HG03439 (cell line): ENCODE results near the gene DYNLRB2.

ENCODE experiments used
- ATAC-seq: cut with Tn5 transposase; IDR thresholded peaks from one replicate; pipeline ENCODE4 v1.9.1; 2021; ENCODE audit warnings: mild to moderate bottlenecking, moderate library complexity; ENCODE audit not compliant: unreplicated experiment

DYNLRB2 gene

DNA sequence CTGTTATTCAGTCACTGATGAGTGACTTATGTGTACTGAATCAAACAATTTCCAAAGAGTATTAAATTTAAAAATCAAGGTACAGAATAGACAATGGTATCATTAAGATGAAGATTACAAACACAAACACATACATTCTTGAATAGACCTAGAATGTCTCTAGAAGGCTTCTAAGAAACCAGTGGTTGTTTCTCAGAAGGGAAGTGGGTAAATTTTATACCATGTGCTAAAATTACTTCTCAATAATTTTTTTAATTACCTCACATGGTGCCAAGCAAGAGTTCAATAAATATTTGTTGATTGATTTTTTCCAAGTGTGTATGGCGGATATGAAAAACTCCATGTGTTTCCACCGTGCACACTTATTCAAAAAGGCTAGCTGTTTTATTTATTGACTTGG is 6.4 kb downstream of the DYNLRB2 start:
- no peak for ATAC-seq

DNA sequence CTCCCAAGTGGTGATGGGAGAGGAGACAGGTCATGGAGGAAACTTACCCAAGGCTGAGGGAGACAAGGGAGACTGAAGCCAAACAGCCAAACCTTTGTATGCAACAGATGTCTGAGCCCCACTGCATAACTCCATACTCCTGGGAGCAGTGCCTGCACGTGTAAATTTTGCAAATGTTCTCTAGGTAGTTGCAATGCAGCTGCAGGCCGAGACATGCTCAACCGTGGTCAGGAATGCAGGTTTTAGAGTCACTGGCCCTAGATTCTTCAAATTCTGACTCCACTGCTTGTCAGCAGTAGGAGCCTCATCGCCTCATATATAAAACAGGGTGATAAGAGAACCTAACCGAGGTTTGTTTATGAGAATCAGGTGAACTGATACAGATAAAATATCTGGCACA is 11.5 kb downstream of the DYNLRB2 start:
- no peak for ATAC-seq

DNA sequence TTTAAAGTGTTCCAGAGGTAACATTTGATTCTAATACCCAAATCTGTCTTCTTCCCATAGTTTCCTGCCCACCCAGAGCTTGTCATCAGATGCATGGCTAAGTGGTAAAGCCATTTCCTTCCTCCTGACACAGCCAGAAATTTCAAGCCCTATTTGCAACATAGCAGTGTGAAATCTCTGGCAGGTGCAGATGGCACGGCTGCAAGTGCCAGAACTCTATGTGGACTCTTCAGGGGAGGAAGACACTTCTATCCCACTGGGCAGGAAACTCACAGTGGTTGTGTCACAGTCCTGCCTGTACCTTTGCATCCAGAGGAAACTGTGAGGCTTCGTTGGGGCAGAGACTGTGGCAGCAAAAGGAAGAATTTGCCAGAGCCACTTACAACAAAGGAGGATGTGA is 13.2 kb downstream of the DYNLRB2 start:
- ATAC-seq: no peak

DNA sequence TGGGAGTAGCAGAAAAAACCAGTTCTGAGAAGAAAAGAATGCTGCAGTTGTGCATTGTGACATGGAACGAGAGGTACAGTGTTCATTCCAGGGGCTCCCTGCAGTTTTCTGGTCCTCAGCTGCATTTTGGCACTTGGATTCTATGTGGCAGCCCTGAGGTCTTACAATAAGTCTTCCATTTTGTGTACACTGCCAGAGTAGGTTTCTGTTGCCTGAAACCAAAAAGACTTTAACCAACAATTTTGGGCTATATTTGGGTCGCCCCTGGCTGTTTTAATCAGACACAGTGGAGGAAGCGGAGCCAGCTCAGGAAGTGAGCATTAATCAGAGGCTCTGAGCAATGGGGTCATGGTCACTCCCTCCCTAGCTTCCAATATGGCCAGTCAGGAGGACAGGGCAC is 15.7 kb downstream of the DYNLRB2 start:
- no peak for ATAC-seq

DNA sequence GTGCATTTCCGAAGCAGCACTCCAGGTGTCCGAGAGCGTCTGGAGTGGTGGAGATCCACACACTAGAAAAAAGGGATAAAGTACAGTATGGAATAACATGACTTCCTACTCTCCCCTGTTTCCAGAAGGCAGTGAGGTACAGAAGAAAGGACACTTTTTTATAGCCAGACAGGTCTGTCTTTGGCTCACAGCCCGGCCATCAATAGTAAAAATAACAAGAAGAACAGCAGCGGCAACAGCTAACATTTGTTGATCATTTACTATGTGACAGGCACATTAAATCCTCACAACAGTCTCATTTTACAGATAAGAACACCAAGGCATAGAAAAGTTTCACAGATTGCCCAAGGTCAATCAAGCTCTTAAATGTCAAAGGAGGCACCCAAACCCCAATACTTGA is 16.2 kb downstream of the DYNLRB2 start:
- ATAC-seq: no peak

DNA sequence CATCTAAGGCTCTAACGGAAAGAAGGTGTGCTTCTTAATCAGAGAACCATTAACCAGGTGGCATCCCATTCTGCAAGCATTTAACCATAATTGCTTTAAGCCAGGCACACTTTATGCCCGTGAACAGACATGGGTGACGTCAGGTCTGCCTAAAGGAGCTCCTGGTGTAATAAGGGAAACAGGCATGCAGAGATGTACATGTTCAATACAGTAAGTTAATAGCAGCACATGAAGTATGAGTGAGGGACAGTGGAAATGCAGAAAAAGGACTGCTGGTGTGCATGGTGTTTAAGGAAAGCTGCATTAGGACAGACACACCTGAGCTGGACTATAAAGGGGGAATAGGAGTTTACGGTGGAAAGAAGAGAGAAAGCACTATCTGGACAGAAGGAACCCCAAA is 18.6 kb downstream of the DYNLRB2 start:
- no peak for ATAC-seq

DNA sequence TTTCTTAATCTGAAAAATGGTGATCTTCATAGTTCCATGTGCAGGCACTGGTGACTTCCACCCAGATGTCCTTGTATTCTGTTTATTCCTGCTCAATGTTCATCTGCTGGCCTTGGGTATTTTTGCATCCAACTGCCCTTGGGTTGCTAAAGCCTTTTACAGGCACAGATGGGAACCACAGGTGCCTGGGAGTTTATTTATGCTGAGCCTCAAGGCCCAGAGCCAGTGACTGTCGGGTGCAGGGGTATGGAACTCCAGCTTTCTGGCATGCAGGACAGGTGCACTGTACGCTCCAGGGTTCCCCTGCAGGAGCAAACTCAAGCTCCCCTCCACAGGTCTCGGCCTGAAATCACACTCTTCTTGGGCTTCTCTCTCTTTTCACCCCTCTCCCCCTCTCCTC is 22.3 kb downstream of the DYNLRB2 start:
- ATAC-seq: no peak

DNA sequence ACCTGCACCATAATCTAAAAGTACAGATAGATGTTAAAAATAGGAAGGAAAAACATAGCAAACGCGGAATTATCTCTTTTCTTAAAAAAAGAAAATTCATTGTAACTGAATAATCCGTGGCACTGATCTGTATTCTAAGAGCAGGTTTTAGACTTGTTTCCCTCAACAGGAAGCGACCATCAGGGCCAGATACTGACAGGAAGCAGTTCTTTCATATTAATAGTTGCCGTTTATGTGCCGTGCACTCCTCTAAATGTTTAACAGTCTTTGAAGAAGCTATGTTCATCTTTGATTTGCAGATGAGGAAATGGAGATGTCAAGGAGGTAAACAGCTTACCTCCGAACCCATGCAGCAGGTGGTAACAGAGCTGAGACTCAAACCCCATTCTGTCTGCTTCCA is 23.6 kb downstream of the DYNLRB2 start:
- ATAC-seq: no peak

DNA sequence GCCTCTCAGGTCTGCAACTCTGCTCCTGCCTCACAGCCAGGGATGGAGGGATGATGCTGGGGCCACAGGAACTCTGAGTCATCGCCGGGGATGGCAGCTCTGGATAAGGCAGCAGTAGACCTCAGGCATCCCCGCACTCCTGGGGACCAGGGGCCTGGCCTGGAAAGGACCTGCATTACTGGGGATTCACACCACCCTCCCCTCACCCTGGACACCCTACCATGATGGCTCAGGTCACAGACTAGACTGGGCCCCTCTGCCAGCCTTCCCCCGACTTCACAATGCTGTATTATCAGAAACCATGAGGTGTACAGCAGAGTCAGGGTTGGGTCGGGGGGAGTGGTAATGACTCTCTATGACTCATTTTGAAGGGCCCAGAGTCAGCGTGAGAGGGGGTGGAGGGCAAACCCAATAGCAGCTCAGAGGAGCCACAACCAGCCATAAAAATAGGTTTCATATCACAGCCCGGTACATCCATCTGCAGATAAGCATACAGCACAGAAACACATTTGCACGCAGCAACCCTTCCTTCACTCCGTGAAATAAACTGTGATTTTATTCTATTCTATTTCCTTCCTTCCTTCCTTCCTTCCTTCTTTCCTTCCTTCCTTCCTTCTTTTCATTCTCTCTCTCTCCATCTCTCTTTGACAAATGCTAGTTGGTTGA is 28.8 kb downstream of the DYNLRB2 start:
- no peak for ATAC-seq

DNA sequence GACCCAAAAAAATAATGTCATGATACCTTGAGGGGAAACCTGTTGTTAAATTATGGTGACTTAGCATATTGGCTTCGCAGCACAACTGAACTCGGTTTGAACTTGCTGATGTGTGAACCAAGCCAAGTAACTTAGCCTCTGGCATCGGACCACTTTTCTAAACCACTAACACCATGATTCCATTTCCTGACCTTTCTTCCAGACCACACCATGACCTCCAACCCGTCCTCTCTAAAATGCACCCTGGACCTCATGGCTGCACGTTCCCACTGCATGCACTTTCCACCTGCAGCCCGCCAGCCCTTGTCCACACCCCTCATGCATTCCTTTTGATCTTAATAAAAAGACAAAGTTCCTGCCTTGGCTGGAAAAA is 29.3 kb downstream of the DYNLRB2 start:
- ATAC-seq: no peak

DNA sequence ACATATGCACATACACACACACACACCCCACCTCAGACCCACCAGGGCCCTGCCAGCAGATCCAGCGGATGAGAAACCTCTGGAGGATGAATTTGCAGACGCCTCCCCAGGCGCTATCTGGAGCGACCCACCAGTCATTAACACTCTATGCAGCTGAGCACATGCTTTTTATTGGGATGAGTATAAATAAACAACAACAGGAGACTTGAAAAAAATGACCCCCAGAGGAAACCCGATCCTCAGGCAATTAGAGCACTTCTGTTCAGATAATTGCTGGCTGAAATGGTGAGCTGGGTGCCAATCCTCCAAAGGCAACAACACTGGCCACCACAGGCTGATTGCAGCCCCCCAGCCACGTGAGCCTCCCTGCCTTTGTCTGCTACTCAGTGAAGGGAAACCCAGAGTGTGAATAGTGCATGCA is 32.9 kb downstream of the DYNLRB2 start:
- no peak for ATAC-seq

DNA sequence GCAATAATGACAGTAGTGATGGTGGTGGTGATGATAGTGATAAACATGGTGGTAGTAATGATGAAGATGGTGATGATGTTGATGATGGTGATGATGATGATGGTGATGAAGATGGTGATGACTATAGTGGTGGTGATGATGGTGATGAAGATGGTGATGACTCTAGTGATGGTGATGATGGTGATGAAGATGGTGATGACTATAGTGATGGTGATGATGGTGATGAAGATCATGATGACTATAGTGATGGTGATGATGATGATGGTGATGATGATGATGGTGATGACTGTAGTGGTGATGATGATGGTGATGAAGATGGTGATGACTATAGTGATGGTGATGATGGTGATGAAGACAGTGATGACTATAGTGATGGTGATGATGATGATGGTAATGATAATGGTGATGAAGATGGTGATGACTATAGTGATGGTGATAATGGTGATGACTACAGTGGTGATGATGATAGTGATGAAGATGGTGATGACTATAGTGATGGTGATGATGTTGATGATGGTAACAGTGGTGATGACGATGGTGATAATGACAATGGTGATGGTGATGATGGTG is 35.6 kb downstream of the DYNLRB2 start:
- ATAC-seq: no peak

DNA sequence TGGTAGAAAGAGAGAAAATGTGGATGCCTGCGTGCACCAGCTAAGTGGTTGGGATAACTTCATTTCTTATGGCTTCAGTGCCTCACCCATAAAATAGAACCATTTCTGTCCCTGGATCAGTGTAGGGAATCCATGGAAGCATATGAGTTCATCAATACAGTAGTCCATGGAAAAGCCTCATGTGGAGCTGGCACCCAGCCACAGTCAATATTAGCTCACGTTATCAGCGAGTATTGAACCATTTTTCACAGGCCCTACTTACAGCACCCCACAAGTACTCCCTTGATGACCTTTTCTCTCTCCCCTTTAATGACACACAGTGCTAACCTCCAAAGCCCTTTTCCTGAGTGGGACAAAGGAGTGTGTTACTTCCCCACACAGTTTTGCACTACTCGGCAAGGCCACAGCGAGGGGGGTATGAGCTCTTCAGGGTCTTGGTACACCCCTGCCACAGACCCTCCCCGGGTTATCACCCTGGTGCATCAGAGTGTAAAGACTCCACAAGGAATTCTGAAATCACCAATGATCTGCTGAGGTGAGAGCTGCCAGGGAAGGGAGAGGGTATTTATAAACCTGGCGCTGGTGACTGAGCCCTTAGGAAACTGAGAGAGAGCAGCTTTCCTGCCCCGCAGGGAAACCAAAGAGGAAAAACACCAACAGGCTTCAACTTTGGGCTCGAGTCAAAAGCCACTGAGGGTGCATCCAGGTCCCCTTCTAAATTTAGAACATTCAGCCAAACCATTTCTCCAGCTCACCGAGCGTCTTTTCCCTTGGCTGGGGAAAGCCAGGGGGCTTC is 36.9 kb downstream of the DYNLRB2 start:
- no peak for ATAC-seq

DNA sequence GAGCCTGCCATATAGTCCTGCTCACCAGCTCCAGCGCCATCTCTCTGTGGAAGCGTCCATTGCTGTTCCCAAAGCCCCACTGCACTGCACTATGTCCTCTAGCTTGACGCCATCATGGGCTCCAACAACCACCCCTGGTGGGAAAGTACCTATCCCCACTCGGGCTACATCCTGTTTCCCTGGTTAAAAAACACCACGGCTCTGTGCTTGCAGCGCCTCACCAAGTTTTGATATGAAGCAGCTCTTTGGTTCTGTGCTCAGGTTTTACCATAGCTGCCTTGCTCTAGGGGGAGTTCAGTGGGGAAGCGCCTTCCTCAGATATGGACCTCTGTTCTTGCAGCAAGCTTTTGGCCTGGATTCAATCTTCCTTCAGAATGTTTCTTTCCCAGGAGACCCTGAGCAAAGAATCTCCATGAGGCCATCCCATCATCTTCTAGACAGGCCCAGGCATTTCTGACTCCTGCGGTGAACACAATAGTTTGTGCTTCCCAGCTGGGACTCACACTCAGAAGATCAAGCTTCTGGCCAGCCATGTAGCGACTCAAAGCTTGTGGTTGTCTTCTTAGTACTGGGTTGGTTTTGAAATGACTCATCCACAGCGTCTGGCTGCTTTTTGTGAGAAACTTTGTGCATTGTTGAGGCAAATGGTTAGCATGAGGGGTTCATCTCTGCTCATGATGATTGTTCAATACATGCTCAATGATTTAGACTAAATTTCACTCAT is 39.5 kb downstream of the DYNLRB2 start:
- ATAC-seq: peak; percentile 84

DNA sequence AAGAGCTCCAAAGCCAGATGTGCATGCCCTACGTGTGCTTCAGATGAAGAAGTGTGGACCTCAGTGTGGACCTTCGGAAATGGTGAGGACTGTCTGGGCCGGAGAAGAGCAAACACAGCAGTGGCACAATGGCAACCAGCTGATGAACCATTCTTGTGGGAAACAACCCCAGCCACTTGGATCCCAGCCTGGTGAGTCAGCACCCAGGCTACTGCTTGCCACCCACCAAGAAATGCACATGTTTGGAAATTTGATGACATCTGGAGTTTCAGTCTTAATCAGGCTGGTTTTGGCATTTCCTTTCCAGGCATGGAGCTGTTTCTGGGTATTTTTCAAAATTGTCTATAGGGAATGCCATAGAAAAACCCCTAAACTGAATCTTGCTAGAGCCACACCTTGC is 42.7 kb downstream of the DYNLRB2 start:
- ATAC-seq: no peak

DNA sequence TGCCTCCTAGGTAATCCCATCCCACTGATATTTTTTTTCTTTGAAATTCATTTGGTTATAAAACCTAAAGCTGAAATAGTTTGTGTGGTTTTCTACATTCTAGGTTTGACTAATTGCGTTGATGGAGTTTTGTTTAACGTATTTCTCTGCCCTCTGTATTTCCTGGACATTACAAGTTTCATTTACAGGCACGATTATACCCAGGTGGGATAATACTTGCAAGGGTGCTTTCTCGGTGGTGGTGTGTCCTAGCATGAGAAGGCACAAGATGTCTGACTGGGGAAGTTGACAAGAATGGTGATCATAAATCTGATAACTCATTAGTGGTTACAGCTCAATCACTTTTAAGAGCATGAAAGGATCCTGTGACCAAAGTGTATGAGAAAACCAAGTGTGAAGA is 45.0 kb downstream of the DYNLRB2 start:
- ATAC-seq: no peak

DNA sequence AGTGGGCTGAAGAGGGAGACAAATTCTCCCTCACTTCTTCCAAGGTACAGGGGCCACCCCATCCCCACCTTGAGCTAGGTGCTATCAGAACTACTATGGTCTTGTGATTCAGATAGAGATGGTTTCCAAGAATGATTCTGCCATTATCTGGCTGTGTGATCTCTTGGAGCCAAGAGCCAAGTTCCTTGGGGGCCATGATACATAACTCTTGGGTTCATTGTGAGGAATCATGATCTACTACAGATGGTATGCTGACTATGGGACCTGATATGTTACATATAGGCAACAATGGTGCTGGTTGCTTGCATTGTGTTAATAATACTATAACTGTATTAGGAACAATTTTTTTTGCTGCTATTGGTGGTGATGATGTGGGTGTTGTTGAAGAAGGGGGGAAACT is 45.7 kb downstream of the DYNLRB2 start:
- no peak for ATAC-seq

DNA sequence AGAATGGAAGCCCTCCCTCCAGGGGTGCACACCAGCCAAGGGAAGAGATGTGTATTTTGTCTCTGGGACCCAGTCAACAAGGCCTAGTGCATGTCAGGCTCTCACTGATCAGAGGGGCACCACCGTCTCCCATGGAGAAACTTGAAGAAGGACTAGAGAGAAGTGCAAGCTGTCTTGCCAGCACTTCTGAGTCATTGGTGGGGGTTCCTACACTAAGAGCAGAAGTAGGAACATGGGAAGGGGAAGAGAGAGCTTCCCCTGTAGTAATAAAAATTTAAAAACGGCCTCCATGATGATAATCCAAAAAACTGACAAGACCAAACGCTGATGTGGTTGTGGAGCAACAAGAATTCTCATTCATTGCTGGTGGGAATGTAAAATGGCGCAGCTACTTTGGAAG is 46.3 kb downstream of the DYNLRB2 start:
- ATAC-seq: no peak

DNA sequence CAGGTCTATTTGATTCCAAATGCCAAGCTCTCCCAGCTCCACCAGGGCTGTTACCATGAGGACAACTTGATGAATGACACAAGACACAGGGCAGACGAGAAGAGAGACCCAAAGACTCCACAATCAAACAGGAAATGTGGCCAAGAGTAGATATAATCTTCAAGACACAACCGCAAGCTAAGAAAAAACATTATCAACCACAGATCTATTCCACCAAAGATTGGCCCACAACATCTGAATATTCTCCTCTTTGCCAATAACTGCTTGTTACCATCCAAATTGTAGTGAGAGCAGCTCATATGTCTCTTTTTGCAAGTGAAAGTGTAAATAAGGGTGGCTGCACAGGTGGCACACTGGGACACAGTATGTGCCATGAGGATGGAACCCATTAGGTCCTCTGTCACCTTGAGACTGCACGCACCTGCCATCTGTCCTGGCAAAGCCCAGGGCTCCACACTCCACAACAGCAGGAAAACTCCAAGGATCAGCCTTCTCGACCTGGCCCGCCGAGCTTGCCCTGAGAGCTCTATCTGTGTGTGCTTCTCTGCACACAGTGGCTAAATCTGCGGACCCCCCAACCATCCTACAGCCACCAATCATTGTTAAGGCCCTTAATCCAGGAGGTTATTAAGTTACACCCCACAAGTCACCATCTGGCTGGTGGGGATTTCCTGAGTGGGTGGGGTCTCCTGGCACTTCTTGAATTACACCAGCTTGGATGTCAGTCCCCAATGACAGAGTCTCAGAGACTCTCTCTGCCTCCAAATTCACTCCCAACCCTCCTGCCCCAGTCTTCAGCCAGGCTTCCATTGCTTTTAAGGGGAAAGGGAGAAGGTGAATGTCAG is 50.5 kb downstream of the DYNLRB2 start:
- ATAC-seq: no peak

DNA sequence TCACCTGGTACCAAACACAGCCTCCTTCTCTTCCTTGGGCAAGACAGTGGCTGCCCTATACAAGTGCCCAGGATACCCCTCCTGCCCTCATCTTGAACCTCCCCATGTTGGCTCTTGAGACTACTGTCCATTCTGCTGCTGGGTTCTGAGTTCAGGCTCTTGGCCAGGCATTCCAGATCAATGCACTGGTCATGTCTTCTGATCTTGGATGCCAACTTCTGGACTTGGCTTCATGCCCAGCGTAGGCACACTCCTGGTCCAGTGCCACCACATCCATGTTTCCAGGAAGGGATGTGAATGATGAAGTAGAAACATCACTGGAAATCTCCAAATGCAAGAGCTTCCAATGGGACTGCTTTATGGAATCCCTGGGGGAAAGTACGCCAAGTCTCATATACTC is 51.5 kb downstream of the DYNLRB2 start:
- ATAC-seq: no peak

DNA sequence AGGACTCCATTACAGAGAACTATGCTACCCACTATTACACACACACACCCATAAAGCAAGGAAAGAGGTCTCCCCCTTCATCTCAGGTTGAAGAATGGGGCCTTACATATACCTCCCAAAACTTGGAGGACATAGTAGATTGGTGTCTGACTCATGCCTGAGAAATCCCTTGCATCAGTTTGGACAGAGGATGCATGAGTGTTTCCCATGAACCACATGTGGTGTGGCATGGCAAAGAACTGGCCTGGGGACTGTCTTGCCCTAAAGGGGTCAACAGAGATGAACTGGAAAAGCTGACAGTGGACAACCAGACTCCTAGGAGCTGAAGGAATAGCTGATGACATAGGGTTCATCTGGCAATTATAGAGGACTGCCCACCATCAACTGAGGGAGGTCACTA is 54.0 kb downstream of the DYNLRB2 start:
- no peak for ATAC-seq
